ENCODE measurements around the gene LRCH1.

The LRCH1 gene

GRCh38 chr13:46571909-46572595, 19.1 kb downstream of the LRCH1 start:
- Histone ChIP-seq H3K27ac (replicated peaks; ENCODE audit: low read length) (no peak overlapping the region), H2AFZ (ENCODE audit: low read length) (no peak overlapping the region)

GRCh38 chr13:46572752-46573431, 19.9 kb downstream of the LRCH1 start:
- Histone ChIP-seq H3K18ac (ENCODE audit: low read length) (no peak overlapping the region), H3K79me1 (ENCODE audit: low read depth, low read length) (no peaks in the 10 kb centered on the region), H3K9ac (ENCODE audit: low read depth, low read length, poor library complexity) (no peak overlapping the region), H3K4me2 (ENCODE audit: insufficient read depth, low read length, poor library complexity, severe bottlenecking) (no peak overlapping the region), H3K27ac (replicated peaks; ENCODE audit: low read length) (no peak overlapping the region), H2AFZ (ENCODE audit: low read length) (no peak overlapping the region), H3K4ac (ENCODE audit: low read length) (no peak overlapping the region), H2BK5ac (ENCODE audit: low read length) (no peak overlapping the region), H3K4me3 (ENCODE audit: low read length in 2 of 2) (no peak overlapping the region), H3K4me1 (ENCODE audit: control insufficient read depth in 2 of 2, insufficient read depth in 1 of 2, low read depth in 1 of 2, low read length in 2 of 2) (peaks cover 5 to 6% of the 10 kb centered on the region in 2 donors), H2AK5ac (ENCODE audit: low read depth, low read length) (no peak overlapping the region), H3K27me3 (ENCODE audit: control insufficient read depth in 3 of 3, insufficient read depth in 3 of 3, low read depth in 1 of 3, low read length in 3 of 3) (no peaks in the 10 kb centered on the region), H3K23ac (ENCODE audit: low read depth, low read length, poor library complexity) (no peak overlapping the region), H3K9me3 (replicated peaks in 1 of 2; ENCODE audit: control insufficient read depth in 2 of 2, insufficient read depth in 1 of 2, low read depth in 1 of 2, low read length in 2 of 2) (no peaks in the 10 kb centered on the region), H2BK15ac (ENCODE audit: low read length) (no peak overlapping the region), H3K14ac (ENCODE audit: low read length) (no peak overlapping the region), H2BK12ac (ENCODE audit: low read length) (no peak overlapping the region), H2BK120ac (ENCODE audit: low read depth, low read length) (no peak overlapping the region), H3K36me3 (replicated peaks in 1 of 2; ENCODE audit: control insufficient read depth in 2 of 2, insufficient read depth in 2 of 2, low read length in 2 of 2) (no peaks in the 10 kb centered on the region), H4K91ac (ENCODE audit: low read depth, low read length, poor library complexity) (no peak overlapping the region), H4K8ac (ENCODE audit: low read depth, low read length) (no peak overlapping the region)
- no peak for DNase-seq (ENCODE audit: low spot score)
- WGBS, 2 donors (ENCODE audit: extremely low coverage in 2 of 2, insufficient read length in 2 of 2, insufficient replicate concordance in 1 of 2), result no CpG with 5 or more reads among the region's 6 CpGs

More at GRCh38 chr13:46571909-46572595, 19.1 kb downstream of the LRCH1 start:
- Histone ChIP-seq H3K4me1 (ENCODE audit: control insufficient read depth in 2 of 2, insufficient read depth in 1 of 2, low read depth in 1 of 2, low read length in 2 of 2) (peaks cover 5 to 6% of the 10 kb centered on the region in 2 donors), H3K27me3 (ENCODE audit: control insufficient read depth in 3 of 3, insufficient read depth in 3 of 3, low read depth in 1 of 3, low read length in 3 of 3) (no peaks in the 10 kb centered on the region), H4K8ac (ENCODE audit: low read depth, low read length) (no peak overlapping the region), H3K23ac (ENCODE audit: low read depth, low read length, poor library complexity) (no peak overlapping the region), H3K14ac (ENCODE audit: low read length) (no peak overlapping the region), H4K91ac (ENCODE audit: low read depth, low read length, poor library complexity) (no peak overlapping the region), H2AK5ac (ENCODE audit: low read depth, low read length) (no peak overlapping the region), H3K4ac (ENCODE audit: low read length) (no peak overlapping the region), H3K9me3 (replicated peaks in 1 of 2; ENCODE audit: control insufficient read depth in 2 of 2, insufficient read depth in 1 of 2, low read depth in 1 of 2, low read length in 2 of 2) (no peaks in the 10 kb centered on the region), H3K36me3 (replicated peaks in 1 of 2; ENCODE audit: control insufficient read depth in 2 of 2, insufficient read depth in 2 of 2, low read length in 2 of 2) (no peaks in the 10 kb centered on the region), H2BK5ac (ENCODE audit: low read length) (no peak overlapping the region), H2BK12ac (ENCODE audit: low read length) (no peak overlapping the region), H3K18ac (ENCODE audit: low read length) (no peak overlapping the region), H3K4me3 (ENCODE audit: low read length in 2 of 2) (peak overlapping the region in 1 of 2 donors; percentile 46), H3K9ac (ENCODE audit: low read depth, low read length, poor library complexity) (no peak overlapping the region), H2BK15ac (ENCODE audit: low read length) (no peak overlapping the region), H2BK120ac (ENCODE audit: low read depth, low read length) (no peak overlapping the region), H3K4me2 (ENCODE audit: insufficient read depth, low read length, poor library complexity, severe bottlenecking) (no peak overlapping the region), H3K79me1 (ENCODE audit: low read depth, low read length) (no peaks in the 10 kb centered on the region)
- DNase-seq (ENCODE audit: low spot score), result no peak
- whole genome bisulfite sequencing, 2 donors (ENCODE audit: extremely low coverage in 2 of 2, insufficient read length in 2 of 2, insufficient replicate concordance in 1 of 2), result no CpG with 5 or more reads among the region's 7 CpGs

GRCh38 chr13:46575301-46575771, 22.4 kb downstream of the LRCH1 start:
- Histone ChIP-seq H3K27ac (replicated peaks; ENCODE audit: low read length) (no peak overlapping the region), H3K36me3 (replicated peaks in 1 of 2; ENCODE audit: control insufficient read depth in 2 of 2, insufficient read depth in 2 of 2, low read length in 2 of 2) (no peaks in the 10 kb centered on the region), H4K91ac (ENCODE audit: low read depth, low read length, poor library complexity) (no peak overlapping the region), H2BK15ac (ENCODE audit: low read length) (no peak overlapping the region), H2AFZ (ENCODE audit: low read length) (no peak overlapping the region), H3K4ac (ENCODE audit: low read length) (no peak overlapping the region), H3K79me1 (ENCODE audit: low read depth, low read length) (no peaks in the 10 kb centered on the region), H3K18ac (ENCODE audit: low read length) (no peak overlapping the region), H3K4me1 (ENCODE audit: control insufficient read depth in 2 of 2, insufficient read depth in 1 of 2, low read depth in 1 of 2, low read length in 2 of 2) (peaks cover 9 to 12% of the 10 kb centered on the region in 2 donors), H3K9ac (ENCODE audit: low read depth, low read length, poor library complexity) (no peak overlapping the region), H3K14ac (ENCODE audit: low read length) (no peak overlapping the region), H2BK5ac (ENCODE audit: low read length) (no peak overlapping the region), H3K4me3 (ENCODE audit: low read length in 2 of 2) (no peak overlapping the region), H3K23ac (ENCODE audit: low read depth, low read length, poor library complexity) (no peak overlapping the region), H2BK120ac (ENCODE audit: low read depth, low read length) (no peak overlapping the region), H2BK12ac (ENCODE audit: low read length) (no peak overlapping the region), H2AK5ac (ENCODE audit: low read depth, low read length) (no peak overlapping the region), H3K4me2 (ENCODE audit: insufficient read depth, low read length, poor library complexity, severe bottlenecking) (no peak overlapping the region), H3K9me3 (replicated peaks in 1 of 2; ENCODE audit: control insufficient read depth in 2 of 2, insufficient read depth in 1 of 2, low read depth in 1 of 2, low read length in 2 of 2) (no peaks in the 10 kb centered on the region), H3K27me3 (ENCODE audit: control insufficient read depth in 3 of 3, insufficient read depth in 3 of 3, low read depth in 1 of 3, low read length in 3 of 3) (no peaks in the 10 kb centered on the region), H4K8ac (ENCODE audit: low read depth, low read length) (no peak overlapping the region)
- DNase-seq (ENCODE audit: low spot score), result no peak
- no CpG with 5 or more reads among the region's 3 CpGs for WGBS, 2 donors (ENCODE audit: extremely low coverage in 2 of 2, insufficient read length in 2 of 2, insufficient replicate concordance in 1 of 2)

GRCh38 chr13:46575818-46576221, 22.9 kb downstream of the LRCH1 start:
- no peak overlapping the region for H2AFZ ChIP-seq (ENCODE audit: low read length)
- no peak overlapping the region for H3K4ac ChIP-seq (ENCODE audit: low read length)
- no peak overlapping the region for H2AK5ac ChIP-seq (ENCODE audit: low read depth, low read length)
- H4K8ac ChIP-seq (ENCODE audit: low read depth, low read length), result no peak overlapping the region
- H3K36me3 ChIP-seq (replicated peaks in 1 of 2; ENCODE audit: control insufficient read depth in 2 of 2, insufficient read depth in 2 of 2, low read length in 2 of 2), result no peaks in the 10 kb centered on the region
- no peak overlapping the region for H3K4me3 ChIP-seq (ENCODE audit: low read length in 2 of 2)
- no peak for DNase-seq (ENCODE audit: low spot score)
- H3K4me2 ChIP-seq (ENCODE audit: insufficient read depth, low read length, poor library complexity, severe bottlenecking), result no peak overlapping the region
- no peak overlapping the region for H3K18ac ChIP-seq (ENCODE audit: low read length)
- no peak overlapping the region for H3K9ac ChIP-seq (ENCODE audit: low read depth, low read length, poor library complexity)
- no peak overlapping the region for H2BK15ac ChIP-seq (ENCODE audit: low read length)
- no peak overlapping the region for H3K27ac ChIP-seq (replicated peaks; ENCODE audit: low read length)
- H3K4me1 ChIP-seq (ENCODE audit: control insufficient read depth in 2 of 2, insufficient read depth in 1 of 2, low read depth in 1 of 2, low read length in 2 of 2), result peaks cover 12% of the 10 kb centered on the region in 2 donors
- WGBS, 2 donors (ENCODE audit: extremely low coverage in 2 of 2, insufficient read length in 2 of 2, insufficient replicate concordance in 1 of 2), result no CpG with 5 or more reads among the region's 5 CpGs
- H3K79me1 ChIP-seq (ENCODE audit: low read depth, low read length), result no peaks in the 10 kb centered on the region
- no peak overlapping the region for H3K14ac ChIP-seq (ENCODE audit: low read length)
- H2BK5ac ChIP-seq (ENCODE audit: low read length), result no peak overlapping the region
- H3K9me3 ChIP-seq (replicated peaks in 1 of 2; ENCODE audit: control insufficient read depth in 2 of 2, insufficient read depth in 1 of 2, low read depth in 1 of 2, low read length in 2 of 2), result no peaks in the 10 kb centered on the region
- no peak overlapping the region for H3K23ac ChIP-seq (ENCODE audit: low read depth, low read length, poor library complexity)
- no peak overlapping the region for H2BK12ac ChIP-seq (ENCODE audit: low read length)
- H4K91ac ChIP-seq (ENCODE audit: low read depth, low read length, poor library complexity), result no peak overlapping the region
- H3K27me3 ChIP-seq (ENCODE audit: control insufficient read depth in 3 of 3, insufficient read depth in 3 of 3, low read depth in 1 of 3, low read length in 3 of 3), result no peaks in the 10 kb centered on the region
- H2BK120ac ChIP-seq (ENCODE audit: low read depth, low read length), result no peak overlapping the region

All from neuronal stem cell (in vitro differentiated cells).